ENCODE measurements around the gene VAV1.
"Not testable (repeated sequence)": the region's sequence is repeated elsewhere in the genome, so short reads cannot be mapped to it uniquely, and the experiment has no call there.

The VAV1 gene

GRCh38 chr19:6820237-6820636, 47.7 kb downstream of the VAV1 start:
- DNase-seq = no peak

- no peak for DNase-seq
Measured at GRCh38 chr19:6821639-6822310, 49.3 kb downstream of the VAV1 start.

- DNase-seq = no peak
Measured at GRCh38 chr19:6822311-6822670, 49.8 kb downstream of the VAV1 start.

- DNase-seq = no peak
Measured at GRCh38 chr19:6825076-6825774, 52.7 kb downstream of the VAV1 start.

- DNase-seq = no peak
Measured at GRCh38 chr19:6826281-6826920, 53.9 kb downstream of the VAV1 start.

GRCh38 chr19:6828306-6828697, 55.8 kb downstream of the VAV1 start:
- no peak for DNase-seq

- DNase-seq = no peak
Measured at GRCh38 chr19:6828698-6829633, 56.5 kb downstream of the VAV1 start.

- not testable (repeated sequence) for DNase-seq
Measured at GRCh38 chr19:6829829-6830228, 57.3 kb downstream of the VAV1 start.

- DNase-seq = not testable (repeated sequence)
Measured at GRCh38 chr19:6831084-6831483, 58.6 kb downstream of the VAV1 start.

GRCh38 chr19:6832412-6832811, 59.9 kb downstream of the VAV1 start:
- DNase-seq = no peak

GRCh38 chr19:6833166-6833790, 60.8 kb downstream of the VAV1 start:
- no peak for DNase-seq

- DNase-seq = no peak
Measured at GRCh38 chr19:6834433-6834832, 61.9 kb downstream of the VAV1 start.

GRCh38 chr19:6835501-6835900, 63.0 kb downstream of the VAV1 start:
- no peak for DNase-seq

GRCh38 chr19:6837525-6837924, 65.0 kb downstream of the VAV1 start:
- DNase-seq = no peak

- DNase-seq = no peak
Measured at GRCh38 chr19:6838062-6838655, 65.7 kb downstream of the VAV1 start.

- no peak for DNase-seq
Measured at GRCh38 chr19:6842871-6843607, 70.5 kb downstream of the VAV1 start.

- DNase-seq = no peak
Measured at GRCh38 chr19:6847828-6848200, 75.3 kb downstream of the VAV1 start.

GRCh38 chr19:6848986-6849385, 76.5 kb downstream of the VAV1 start:
- DNase-seq = no peak

- DNase-seq = no peak
Measured at GRCh38 chr19:6849876-6850275, 77.4 kb downstream of the VAV1 start.

- DNase-seq = no peak
Measured at GRCh38 chr19:6851359-6851758, 78.9 kb downstream of the VAV1 start.

- DNase-seq = no peak
Measured at GRCh38 chr19:6852001-6852400, 79.5 kb downstream of the VAV1 start.

GRCh38 chr19:6853868-6854267, 81.4 kb downstream of the VAV1 start:
- no peak for DNase-seq
